Measurements from ENCODE around the gene AKT2. TPM values are rescaled to one million over a fixed set of nuclear protein-coding genes. Genes with fewer than 3 reads are reported as not detected.

Gene AKT2
- total RNA-seq, 1 experiment from 2014 or later = 150 TPM

- no peaks in the 10 kb centered on the region for H3K27me3 Mint-ChIP-seq (ENCODE audit: low read depth)
- DNase-seq = no peak
Observed at GRCh38 chr19:40332669-40333068, 47.5 kb upstream of the AKT2 start.

More at GRCh38 chr19:40332669-40333068, 47.5 kb upstream of the AKT2 start:
- Mint-ChIP-seq H3K36me3 (ENCODE audit: insufficient read depth in 1 of 3, low read depth in 3 of 3) (peaks cover 19 to 60% (median 52%) of the 10 kb centered on the region in 3 experiments; a peak in 6 of 7 replicates), H3K27ac (no peak overlapping the region), H3K4me3 (no peak overlapping the region), H3K9me3 (no peaks in the 10 kb centered on the region), H3K4me1 (peaks cover 7 to 10% of the 10 kb centered on the region in 2 experiments)
- no peak overlapping the region for H3K9ac ChIP-seq (ENCODE audit: extremely low read depth, insufficient read length, low read length)
- no peak overlapping the region for H3K4ac ChIP-seq (ENCODE audit: low read depth, low read length)
- no peak overlapping the region for H2BK20ac ChIP-seq (ENCODE audit: low read depth, low read length, poor library complexity, severe bottlenecking)
- H3K27ac ChIP-seq (ENCODE audit: insufficient read length, low read depth, low read length) = no peak overlapping the region
- no peak overlapping the region for H3T11ph ChIP-seq (ENCODE audit: low read length)
- no peak overlapping the region for H4K91ac ChIP-seq (ENCODE audit: insufficient read length, low read depth, low read length)
- H4K8ac ChIP-seq (replicated peaks; ENCODE audit: insufficient read length, low read depth, low read length) = no peak overlapping the region
- no peak overlapping the region for H2BK15ac ChIP-seq (ENCODE audit: low read depth, low read length)
- no peak overlapping the region for H2BK5ac ChIP-seq (ENCODE audit: insufficient read length, low read length)
- no peak overlapping the region for H3K14ac ChIP-seq (ENCODE audit: insufficient read depth, low read length)
- H3K27me3 ChIP-seq (ENCODE audit: insufficient read depth, low read length) = no peaks in the 10 kb centered on the region
- H3K79me1 ChIP-seq (ENCODE audit: insufficient read depth, low read depth, low read length, poor library complexity, severe bottlenecking) = no peaks in the 10 kb centered on the region
- TF ChIP-seq CTCF (conservative IDR thresholded peaks at IDR 0.05) = no peak
- H2AFZ ChIP-seq (ENCODE audit: low read length) = no peak overlapping the region
- H2AK5ac ChIP-seq (ENCODE audit: insufficient read length, low read length) = no peak overlapping the region
- H3K4me1 ChIP-seq (ENCODE audit: insufficient read depth, low read length) = no peaks in the 10 kb centered on the region; the same call in 1 of the 2 replicates
- no peaks in the 10 kb centered on the region for H4K20me1 ChIP-seq (ENCODE audit: control insufficient read depth, insufficient read depth, insufficient read length)
- no peak overlapping the region for H2BK12ac ChIP-seq (ENCODE audit: insufficient read length, low read depth, low read length)
- no peak overlapping the region for H3K4me2 ChIP-seq (ENCODE audit: insufficient read depth, insufficient read length, low read length)
- no peak overlapping the region for H4K5ac ChIP-seq (ENCODE audit: insufficient read length, low read depth, low read length)
- no peaks in the 10 kb centered on the region for H3K9me3 ChIP-seq (ENCODE audit: control insufficient read depth, low read depth, low read length)
- no peak overlapping the region for H3K18ac ChIP-seq (ENCODE audit: insufficient read length, low read depth, low read length)
- no peak overlapping the region for H2BK120ac ChIP-seq (ENCODE audit: low read depth, low read length, poor library complexity, severe bottlenecking)
- no peaks in the 10 kb centered on the region for H3K23me2 ChIP-seq (ENCODE audit: insufficient read length, low read depth, low read length, poor library complexity, severe bottlenecking)
- H3K23ac ChIP-seq (ENCODE audit: insufficient read length, low read depth, low read length) = no peak overlapping the region
- H3K56ac ChIP-seq (ENCODE audit: insufficient read length, low read depth, low read length) = no peak overlapping the region
- WGBS (ENCODE audit: extremely low coverage, insufficient read length, low lambda C conversion rate) = no CpG with 5 or more reads among the region's 6 CpGs
- H3K79me2 ChIP-seq (ENCODE audit: insufficient read depth, low read length) = no peaks in the 10 kb centered on the region; the same call in 1 of the 2 replicates
